HL-60/S4 (cell line): ENCODE results near the gene MAPK8IP3.

Experiments
- in situ Hi-C: fragments of 300-500 bp; cut with MboI; formaldehyde crosslinking; loops from 2 replicates; pipeline ENCODE4 v1.14.3; 2022; ENCODE audit warnings: low sequenced_read_pairs

MAPK8IP3 gene

GRCh38 chr16:1782408-1783264 is 76.6 kb downstream of the MAPK8IP3 start, which contains the start of the genes NUBP2 and SPSB3:
Gene NUBP2, plus strand, starts transcription at chr16:1782960. Its CDS starts 61 bp downstream, at chr16:1783021.
Gene SPSB3, minus strand, starts transcription at chr16:1782571. Its CDS starts 1,088 bp downstream, at chr16:1781483.
- in situ Hi-C loops, result no loop called here

GRCh38 chr16:1784977-1785845 is 79.2 kb downstream of the MAPK8IP3 start:
- in situ Hi-C loops, result no loop called here

GRCh38 chr16:1785846-1786170 is 79.8 kb downstream of the MAPK8IP3 start:
- in situ Hi-C loops, result no loop called here

- in situ Hi-C loops, result no loop called here
Observed at GRCh38 chr16:1786242-1787055, 80.5 kb downstream of the MAPK8IP3 start.

GRCh38 chr16:1787056-1787321 is 81.0 kb downstream of the MAPK8IP3 start:
- in situ Hi-C loops, result no loop called here

- in situ Hi-C loops, result no loop called here
Observed at GRCh38 chr16:1787322-1788094, 81.5 kb downstream of the MAPK8IP3 start.

- in situ Hi-C loops, result no loop called here
Observed at GRCh38 chr16:1788095-1788707, 82.2 kb downstream of the MAPK8IP3 start.

GRCh38 chr16:1788708-1789100 is 82.7 kb downstream of the MAPK8IP3 start:
- in situ Hi-C loops, result no loop called here

GRCh38 chr16:1789643-1790045 is 83.6 kb downstream of the MAPK8IP3 start:
- in situ Hi-C loops, result no loop called here

- in situ Hi-C loops, result no loop called here
Observed at GRCh38 chr16:1790261-1790610, 84.2 kb downstream of the MAPK8IP3 start.

- in situ Hi-C loops, result no loop called here
Observed at GRCh38 chr16:1790611-1791255, 84.7 kb downstream of the MAPK8IP3 start.

GRCh38 chr16:1791256-1791942 is 85.4 kb downstream of the MAPK8IP3 start:
- in situ Hi-C loops, result no loop called here

GRCh38 chr16:1791943-1792812 is 86.2 kb downstream of the MAPK8IP3 start:
- in situ Hi-C loops, result no loop called here

- in situ Hi-C loops, result no loop called here
Observed at GRCh38 chr16:1792836-1793577, 87.0 kb downstream of the MAPK8IP3 start.

- in situ Hi-C loops, result no loop called here
Observed at GRCh38 chr16:1793578-1794220, 87.7 kb downstream of the MAPK8IP3 start, which contains the start of gene IGFALS. Gene IGFALS, minus strand, starts transcription at chr16:1793705. Its CDS starts 53 bp downstream, at chr16:1793652.

GRCh38 chr16:1794221-1794871 is 88.4 kb downstream of the MAPK8IP3 start:
- in situ Hi-C loops, result no loop called here
